HEK293 (cell line): ENCODE data around the gene IL1R1.

Source experiments
- CTCF ChIA-PET: fragments of 350-600 bp; formaldehyde crosslinking; extraction: SDS; loops from one replicate; lab custom pipeline; 2021; ENCODE audit warnings: antibody characterized with exemption; lab: Yijun Ruan, JAX
- POLR2A ChIA-PET: fragments of 300-600 bp; formaldehyde crosslinking; extraction: SDS; loops from one replicate; lab custom pipeline; 2020; ENCODE audit warnings: antibody characterized with exemption, inconsistent platforms; lab: Yijun Ruan, JAX
- H3K27ac ChIP-seq: fragments of 200-500 bp; sonication (Bioruptor generic); 2 replicates; pipeline ENCODE4 v1.5.1; 2014; ENCODE audit warnings: low read depth, low read length, control low read depth, inconsistent platforms; ENCODE audit errors: extremely low read depth
- H3K36me3 ChIP-seq, 2 experiments: fragments of 200-500 bp in 1 of 2; sonication (Bioruptor generic) in 1 of 2; 1 replicate in 1 of 2; 2 replicates in 1 of 2; pipeline ENCODE4 v1.5.1; 2014 to 2017; ENCODE audit warnings: inconsistent platforms in 2 of 2, low read length in 2 of 2; ENCODE audit not compliant: control insufficient read depth in 2 of 2, insufficient read depth in 1 of 2
- H3K4me1 ChIP-seq: fragments of 200-500 bp; sonication (Bioruptor generic); 2 replicates; pipeline ENCODE4 v1.5.1; 2014; ENCODE audit warnings: mild to moderate bottlenecking, low read length, inconsistent platforms; ENCODE audit not compliant: control insufficient read depth, insufficient read depth
- H3K4me3 ChIP-seq: 2 replicates; pipeline ENCODE4 v1.5.1; 2011; ENCODE audit warnings: low read depth, mild to moderate bottlenecking, control low read depth, low read length, moderate library complexity
- H3K9me3 ChIP-seq: fragments of 200-500 bp; sonication (Bioruptor generic); 2 replicates; pipeline ENCODE4 v1.5.1; 2014; ENCODE audit warnings: low read depth, low read length, inconsistent platforms; ENCODE audit not compliant: control insufficient read depth, insufficient read depth
- PRDM1 ChIP-seq: fragments of 450-650 bp; formaldehyde crosslinking; IDR thresholded peaks from 2 replicates; pipeline ENCODE4; 2016; ENCODE audit warnings: missing biosample characterization, missing genetic modification characterization
- SCRT1 ChIP-seq: fragments of 450-650 bp; formaldehyde crosslinking; IDR thresholded peaks from 2 replicates; pipeline ENCODE4 v1.5.1; 2016; ENCODE audit warnings: missing biosample characterization, missing genetic modification characterization, borderline replicate concordance
- ZBTB11 ChIP-seq: fragments of 450-650 bp; formaldehyde crosslinking; conservative IDR thresholded peaks from 2 replicates; pipeline ENCODE4 v1.5.1; 2016; ENCODE audit warnings: low read depth, missing biosample characterization, missing genetic modification characterization
- ZBTB7A ChIP-seq: fragments of 450-650 bp; formaldehyde crosslinking; IDR thresholded peaks from 2 replicates; pipeline ENCODE4 v1.5.1; 2016; ENCODE audit warnings: low read depth, missing biosample characterization, missing genetic modification characterization
- ZFP37 ChIP-seq: fragments of 450-650 bp; formaldehyde crosslinking; IDR thresholded peaks from 2 replicates; pipeline ENCODE4 v1.5.1; 2016; ENCODE audit warnings: missing biosample characterization, missing genetic modification characterization
- ZNF18 ChIP-seq: fragments of 450-650 bp; formaldehyde crosslinking; IDR thresholded peaks from 2 replicates; pipeline ENCODE4 v1.5.1; 2016; ENCODE audit warnings: missing biosample characterization, missing genetic modification characterization
- ZNF202 ChIP-seq: fragments of 450-650 bp; formaldehyde crosslinking; IDR thresholded peaks from 2 replicates; pipeline ENCODE4 v1.5.1; 2016; ENCODE audit warnings: missing biosample characterization, missing genetic modification characterization, borderline replicate concordance
- ZNF280C ChIP-seq: fragments of 450-650 bp; formaldehyde crosslinking; IDR thresholded peaks from 2 replicates; pipeline ENCODE4 v1.5.1; 2016; ENCODE audit warnings: missing biosample characterization, missing genetic modification characterization
- ZNF324 ChIP-seq: fragments of 450-650 bp; formaldehyde crosslinking; IDR thresholded peaks from 2 replicates; pipeline ENCODE4 v1.5.1; 2016; ENCODE audit warnings: missing biosample characterization, missing genetic modification characterization
- ZNF518A ChIP-seq: fragments of 450-650 bp; formaldehyde crosslinking; conservative IDR thresholded peaks from 2 replicates; pipeline ENCODE4 v1.5.1; 2016; ENCODE audit warnings: low read depth, missing biosample characterization, missing genetic modification characterization
- ZNF558 ChIP-seq: fragments of 450-650 bp; formaldehyde crosslinking; IDR thresholded peaks from 2 replicates; pipeline ENCODE4 v1.5.1; 2016; ENCODE audit warnings: missing biosample characterization, missing genetic modification characterization
- ZNF707 ChIP-seq: fragments of 450-650 bp; formaldehyde crosslinking; IDR thresholded peaks from 2 replicates; pipeline ENCODE4 v1.5.1; 2016; ENCODE audit warnings: missing biosample characterization, missing genetic modification characterization
- ZNF791 ChIP-seq: fragments of 450-650 bp; formaldehyde crosslinking; IDR thresholded peaks from 2 replicates; pipeline ENCODE4 v1.5.1; 2016; ENCODE audit warnings: missing biosample characterization, missing genetic modification characterization
- ZSCAN16 ChIP-seq: fragments of 450-650 bp; formaldehyde crosslinking; IDR thresholded peaks from 2 replicates; pipeline ENCODE4 v1.5.1; 2016; ENCODE audit warnings: missing biosample characterization, missing genetic modification characterization

The IL1R1 gene

GRCh38 chr2:102129082-102129481 is 13.5 kb upstream of the IL1R1 start:
- ChIA-PET CTCF (interaction anchor here (0.6 to 1.1 kb wide), 2 partner anchors 121 to 123 kb away, joined by 5 to 6 read pairs; no protein-coding TSS in a partner anchor), POLR2A (no interaction called here)
- H3K9me3 ChIP-seq = no peaks in the 10 kb centered on the region
- H3K27ac ChIP-seq = no peak overlapping the region
- no peak overlapping the region for H3K4me3 ChIP-seq
- H3K4me1 ChIP-seq = no peaks in the 10 kb centered on the region
- H3K36me3 ChIP-seq = no peaks in the 10 kb centered on the region
- TF ChIP-seq ZFP37 = no peak
- no peak for TF ChIP-seq ZBTB11 (tag by site-specific recombination)
- no peak for TF ChIP-seq ZNF791 (tag by site-specific recombination)
- TF ChIP-seq ZNF324 (tag by site-specific recombination) = no peak
- no peak for TF ChIP-seq ZBTB7A (tag by site-specific recombination)
- no peak for TF ChIP-seq ZNF518A (tag by site-specific recombination)
- no peak for TF ChIP-seq ZSCAN16
- no peak for TF ChIP-seq SCRT1 (tag by site-specific recombination)
- TF ChIP-seq ZNF558 (tag by site-specific recombination) = no peak
- no peak for TF ChIP-seq ZNF202 (tag by site-specific recombination)
- TF ChIP-seq PRDM1 (tag by site-specific recombination) = no peak
- TF ChIP-seq ZNF707 (tag by site-specific recombination) = no peak
- no peak for TF ChIP-seq ZNF18 (tag by site-specific recombination)
- no peak for TF ChIP-seq ZNF280C (tag by site-specific recombination)
